LNCAP (cell line): ENCODE results near the gene SEMA5A.

Experiments
- TF ChIP-seq, protein P1 (sequence below): fragments of 450-650 bp; IDR thresholded peaks from 2 replicates; pipeline ENCODE4 v1.5.1; 2017; ENCODE audit warnings: mild to moderate bottlenecking

SEMA5A gene

DNA sequence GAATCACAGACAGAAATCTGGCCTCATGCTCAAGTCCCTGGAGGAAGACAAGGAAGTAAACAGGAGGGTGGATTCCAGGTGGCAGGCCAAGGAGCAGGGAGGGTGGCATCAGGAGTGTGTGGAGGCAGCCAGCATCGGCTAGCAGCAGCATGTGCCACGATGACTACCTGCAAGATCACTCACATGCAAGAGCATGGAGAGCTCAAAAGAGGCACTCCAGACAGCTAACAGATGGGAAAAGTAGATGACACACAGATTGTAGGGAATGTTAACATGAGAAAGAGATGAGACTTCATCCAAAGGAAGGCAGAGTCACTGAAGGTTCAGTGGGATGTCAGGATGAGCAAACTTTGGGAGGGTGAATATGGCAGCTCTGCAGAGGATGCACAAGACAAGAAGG lies 104.3 kb downstream of the SEMA5A start:
- TF ChIP-seq, protein P1, sequence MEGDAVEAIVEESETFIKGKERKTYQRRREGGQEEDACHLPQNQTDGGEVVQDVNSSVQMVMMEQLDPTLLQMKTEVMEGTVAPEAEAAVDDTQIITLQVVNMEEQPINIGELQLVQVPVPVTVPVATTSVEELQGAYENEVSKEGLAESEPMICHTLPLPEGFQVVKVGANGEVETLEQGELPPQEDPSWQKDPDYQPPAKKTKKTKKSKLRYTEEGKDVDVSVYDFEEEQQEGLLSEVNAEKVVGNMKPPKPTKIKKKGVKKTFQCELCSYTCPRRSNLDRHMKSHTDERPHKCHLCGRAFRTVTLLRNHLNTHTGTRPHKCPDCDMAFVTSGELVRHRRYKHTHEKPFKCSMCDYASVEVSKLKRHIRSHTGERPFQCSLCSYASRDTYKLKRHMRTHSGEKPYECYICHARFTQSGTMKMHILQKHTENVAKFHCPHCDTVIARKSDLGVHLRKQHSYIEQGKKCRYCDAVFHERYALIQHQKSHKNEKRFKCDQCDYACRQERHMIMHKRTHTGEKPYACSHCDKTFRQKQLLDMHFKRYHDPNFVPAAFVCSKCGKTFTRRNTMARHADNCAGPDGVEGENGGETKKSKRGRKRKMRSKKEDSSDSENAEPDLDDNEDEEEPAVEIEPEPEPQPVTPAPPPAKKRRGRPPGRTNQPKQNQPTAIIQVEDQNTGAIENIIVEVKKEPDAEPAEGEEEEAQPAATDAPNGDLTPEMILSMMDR = no peak

DNA sequence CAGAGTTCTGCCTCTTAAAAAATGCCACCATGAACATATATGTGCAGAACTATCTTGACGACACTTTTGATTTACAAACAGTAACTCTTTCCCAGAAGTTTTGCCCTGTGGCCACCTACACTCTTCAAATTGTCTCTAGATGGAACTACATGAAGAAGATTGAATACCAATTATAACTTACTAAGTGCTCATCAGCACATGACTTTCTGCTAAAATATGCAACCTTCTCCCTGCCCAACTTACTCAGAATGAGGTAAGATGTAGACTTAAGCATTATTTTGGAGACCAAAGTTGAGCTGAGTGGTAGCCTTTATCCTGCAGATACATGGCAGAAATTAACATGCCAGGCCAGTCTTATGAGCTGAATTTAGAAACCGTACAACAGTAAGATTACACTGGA lies 105.4 kb downstream of the SEMA5A start:
- TF ChIP-seq, protein P1 = no peak

DNA sequence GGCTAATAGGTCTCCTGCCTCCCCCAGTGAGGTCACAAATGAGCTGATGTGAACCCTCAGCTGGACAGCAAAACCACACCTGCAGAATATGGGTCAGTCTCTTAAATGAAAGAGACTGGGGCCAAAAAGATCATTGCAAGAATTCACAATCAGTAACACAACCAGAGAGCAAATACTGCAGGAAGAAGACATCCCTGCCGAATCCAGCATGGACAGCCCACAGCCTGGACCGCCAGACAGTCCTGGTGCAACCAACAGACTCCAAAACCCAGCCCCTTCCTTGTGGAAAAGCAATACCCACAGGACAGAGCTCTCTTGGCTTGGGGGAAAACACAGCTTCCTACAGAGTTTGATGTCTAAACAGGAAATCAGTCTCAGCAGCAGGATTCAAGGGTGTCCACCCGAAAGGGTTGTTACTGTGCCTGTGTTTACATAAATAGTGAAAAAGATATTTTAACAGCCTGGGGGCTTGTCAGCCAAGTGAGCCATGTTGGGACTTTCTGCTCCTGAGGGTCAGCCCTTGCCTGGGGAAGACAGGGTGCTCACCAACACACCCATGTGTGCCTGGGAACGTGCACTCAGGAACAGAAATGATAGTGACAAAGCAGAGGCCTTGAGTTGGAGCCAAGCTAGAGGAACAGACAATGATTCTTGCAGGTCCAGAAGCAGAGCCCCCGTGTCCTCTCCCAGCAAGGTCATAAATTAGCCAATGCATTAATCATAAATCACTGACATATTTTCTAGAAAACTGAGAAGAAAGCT lies 106.2 kb downstream of the SEMA5A start:
- TF ChIP-seq, protein P1 = no peak

DNA sequence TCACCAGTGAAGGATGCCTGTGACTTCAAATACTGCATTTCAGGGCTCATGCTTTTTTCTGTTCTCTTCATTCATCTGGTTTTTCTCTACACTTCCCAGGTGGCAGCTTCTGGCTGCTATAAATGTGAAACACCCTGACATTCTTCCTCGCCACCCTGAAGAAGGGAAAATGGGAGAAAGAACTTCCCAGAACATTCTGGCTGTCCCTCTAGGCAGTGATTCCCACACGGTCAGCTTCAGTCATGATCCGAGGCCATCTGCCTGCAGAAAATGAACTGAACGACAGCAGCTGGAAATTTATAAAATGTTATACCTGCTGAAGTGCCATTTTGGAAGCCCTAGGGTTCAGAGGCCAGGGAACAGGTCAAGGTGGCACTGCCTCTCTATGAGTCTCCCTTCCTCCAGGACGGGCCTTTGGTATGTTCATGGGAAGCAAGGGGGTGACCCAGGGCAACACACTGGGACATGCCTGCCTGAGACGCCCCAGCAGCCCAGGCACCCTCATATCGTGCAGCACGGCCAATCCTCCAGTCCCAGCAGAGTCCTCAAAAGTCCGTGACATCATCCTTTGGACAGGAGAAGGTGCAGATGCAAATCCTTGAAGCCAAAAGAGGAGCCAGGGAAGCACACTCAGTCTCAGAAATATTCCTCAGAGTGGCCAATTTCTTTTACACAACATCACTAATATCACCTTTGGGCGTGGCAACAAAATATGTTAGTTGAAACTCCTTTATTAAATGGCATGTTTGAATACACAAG lies 107.1 kb downstream of the SEMA5A start:
- TF ChIP-seq, protein P1 = no peak

DNA sequence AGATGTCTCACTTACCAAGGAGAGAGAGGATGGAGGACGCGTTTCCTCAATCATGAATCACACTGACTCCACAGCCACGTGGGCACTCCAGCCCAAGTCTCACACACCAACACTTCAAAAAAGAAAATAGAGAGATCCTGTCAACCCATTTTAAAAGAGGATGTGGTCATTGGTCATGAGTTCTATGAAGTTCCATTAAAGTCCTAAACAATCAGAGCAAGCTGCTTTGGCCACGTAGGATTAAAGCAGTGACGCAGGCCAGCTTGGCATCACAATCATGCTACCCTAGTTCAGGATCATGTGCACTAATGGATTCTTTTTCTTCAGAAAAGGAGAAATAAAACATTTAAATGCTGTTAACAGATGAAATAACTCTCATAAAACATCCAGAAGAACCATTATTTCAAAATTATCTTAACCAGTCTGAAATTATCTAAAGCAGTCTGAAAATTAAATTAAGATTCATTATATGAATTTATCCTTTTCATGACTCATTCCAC lies 108.1 kb downstream of the SEMA5A start:
- TF ChIP-seq, protein P1 = no peak

DNA sequence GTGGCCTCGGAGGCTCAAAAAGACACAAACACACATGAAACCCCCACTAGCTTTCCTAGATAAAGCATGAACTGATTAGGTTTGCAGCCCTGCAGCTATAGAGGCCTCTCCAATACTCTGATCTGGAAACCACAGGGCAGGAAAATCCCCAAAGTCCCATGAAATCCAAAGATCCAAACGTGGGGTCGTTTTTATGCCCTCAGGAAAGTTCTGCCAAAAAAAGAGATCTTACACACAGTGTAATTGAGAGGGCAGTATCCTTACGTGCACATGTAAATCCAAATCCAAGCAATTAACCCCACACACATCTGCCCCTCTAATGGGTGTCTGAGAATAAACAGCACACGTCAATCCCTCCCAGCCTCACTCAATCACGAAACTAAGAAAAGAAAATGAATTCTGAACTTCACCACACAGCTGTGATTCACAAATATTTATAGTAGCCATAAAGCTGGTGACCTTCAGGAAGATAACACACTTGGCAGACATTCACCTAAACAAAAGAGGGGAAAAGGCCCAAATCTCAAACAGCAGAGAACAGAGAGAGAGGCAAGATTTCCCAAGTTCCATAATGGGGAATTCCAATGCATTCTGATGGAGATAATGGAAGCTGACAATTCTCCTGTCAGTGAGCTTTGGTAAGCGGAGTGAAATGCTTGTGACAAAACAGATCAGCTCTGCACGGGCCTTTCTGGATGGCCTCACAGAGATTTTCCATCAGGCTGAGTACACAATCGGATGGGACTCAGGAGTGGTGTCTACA lies 114.2 kb downstream of the SEMA5A start:
- TF ChIP-seq, protein P1 = no peak

DNA sequence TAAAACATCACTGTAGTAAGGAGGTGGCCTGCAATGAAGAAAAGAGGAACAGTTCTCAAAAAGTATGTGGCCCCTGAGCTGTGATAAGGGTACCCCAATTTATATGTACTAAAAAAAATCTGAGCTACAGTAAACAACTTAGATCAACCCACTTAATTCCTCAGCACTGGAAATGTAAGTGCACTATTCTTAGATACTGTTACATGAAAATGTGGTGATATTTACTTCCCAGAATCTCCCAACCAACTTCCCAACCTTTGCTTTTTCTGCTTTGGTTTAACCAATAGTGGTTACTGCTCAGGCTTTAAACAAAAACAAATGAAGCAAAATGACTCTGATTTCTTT lies 114.8 kb downstream of the SEMA5A start:
- TF ChIP-seq, protein P1 = no peak
